Activated T-cell treated with anti-CD3 and anti-CD28 coated beads, Interleukin-2, amount 50 U/mL, for 72 hours (primary cell): Measurements from ENCODE around the gene C11orf97. TPM values are rescaled to one million over a fixed set of nuclear protein-coding genes. Genes with fewer than 3 reads are reported as not detected.
"Not testable (repeated sequence)": the region's sequence is repeated elsewhere in the genome, so short reads cannot be mapped to it uniquely, and the experiment has no call there.

ENCODE experiments used
- ATAC-seq, 2 donors: fragments of 150-1000 bp; cut with Tn5 transposase; replicated peaks in 1 of 2; 2 replicates each; pipeline ENCODE4 v1.10.0; 2021; ENCODE audit warnings: moderate library complexity in 2 of 2, mild to moderate bottlenecking in 1 of 2
- DNase-seq, 2 donors: peaks; one replicate each; pipeline ENCODE4 v3.0.0; 2021 to 2022; ENCODE audit warnings: mixed read lengths in 1 of 2
- H3K27ac Mint-ChIP-seq: one replicate; pipeline ENCODE4 v1.8.0; 2022; ENCODE audit warnings: mild to moderate bottlenecking, moderate library complexity, mixed read lengths
- H3K27me3 Mint-ChIP-seq: one replicate; pipeline ENCODE4 v1.8.0; 2022; ENCODE audit warnings: low read depth, mixed read lengths
- H3K36me3 Mint-ChIP-seq, 2 donors: one replicate each; pipeline ENCODE4 v1.8.0; 2022; ENCODE audit warnings: mixed read lengths in 2 of 2, mild to moderate bottlenecking in 1 of 2; ENCODE audit not compliant: insufficient read depth in 2 of 2
- H3K4me1 Mint-ChIP-seq: one replicate; pipeline ENCODE4 v1.8.0; 2022; ENCODE audit warnings: low read depth, mixed read lengths
- H3K4me3 Mint-ChIP-seq, 2 donors: one replicate each; pipeline ENCODE4 v1.8.0; 2022; ENCODE audit warnings: mild to moderate bottlenecking in 2 of 2, mixed read lengths in 2 of 2, moderate library complexity in 2 of 2
- H3K9me3 Mint-ChIP-seq, 2 donors: one replicate each; pipeline ENCODE4 v1.8.0; 2022; ENCODE audit warnings: mixed read lengths in 2 of 2
- total RNA-seq, 2 donors: library from RNA; stranded (reverse); gene quantifications; one replicate each; pipeline ENCODE4 v1.2.3, GENCODE V29; 2022

C11orf97 gene
- total RNA-seq, 2 donors from 2014 or later = not detected

- H3K4me3 Mint-ChIP-seq, ATAC-seq, H3K27ac Mint-ChIP-seq, H3K27me3 Mint-ChIP-seq, DNase-seq, H3K9me3 Mint-ChIP-seq, H3K36me3 Mint-ChIP-seq, H3K4me1 Mint-ChIP-seq: not testable (repeated sequence)
These were observed 60.7 kb downstream of the C11orf97 start for GRCh38 chr11:94572975-94573374.

- H3K9me3 Mint-ChIP-seq = no peaks in the 10 kb centered on the region
- no peak overlapping the region for H3K4me3 Mint-ChIP-seq
- no peak for ATAC-seq
These were observed 62.1 kb downstream of the C11orf97 start for GRCh38 chr11:94574193-94574961.

GRCh38 chr11:94576306-94576705 is 64.0 kb downstream of the C11orf97 start:
- no peak overlapping the region for H3K4me3 Mint-ChIP-seq
- no peak for DNase-seq

More at GRCh38 chr11:94574193-94574961, 62.1 kb downstream of the C11orf97 start:
- no peak for DNase-seq
- H3K4me1 Mint-ChIP-seq = no peaks in the 10 kb centered on the region
- H3K36me3 Mint-ChIP-seq = no peaks in the 10 kb centered on the region
- H3K27ac Mint-ChIP-seq = no peak overlapping the region
- H3K27me3 Mint-ChIP-seq = no peaks in the 10 kb centered on the region

GRCh38 chr11:94577841-94578240 is 65.6 kb downstream of the C11orf97 start:
- no peaks in the 10 kb centered on the region for H3K36me3 Mint-ChIP-seq
- H3K4me1 Mint-ChIP-seq = no peaks in the 10 kb centered on the region
- H3K27ac Mint-ChIP-seq = no peak overlapping the region
- ATAC-seq (no peak), DNase-seq (no peak)
- no peaks in the 10 kb centered on the region for H3K9me3 Mint-ChIP-seq
- no peaks in the 10 kb centered on the region for H3K27me3 Mint-ChIP-seq
- no peak overlapping the region for H3K4me3 Mint-ChIP-seq

More at GRCh38 chr11:94576306-94576705, 64.0 kb downstream of the C11orf97 start:
- H3K36me3 Mint-ChIP-seq = no peaks in the 10 kb centered on the region
- no peaks in the 10 kb centered on the region for H3K9me3 Mint-ChIP-seq
- no peak overlapping the region for H3K27ac Mint-ChIP-seq
- H3K4me1 Mint-ChIP-seq = no peaks in the 10 kb centered on the region
- H3K27me3 Mint-ChIP-seq = no peaks in the 10 kb centered on the region
- ATAC-seq = no peak

Other genes starting within 250 kb of the C11orf97 start
- gene IZUMO1R, start 207.9 kb upstream of the C11orf97 start, total RNA-seq = not detected
- under 1 TPM; 0.12 to 0.19 TPM for gene GPR83, start 111.0 kb upstream of the C11orf97 start, total RNA-seq
- gene MRE11, start 18.6 kb upstream of the C11orf97 start, total RNA-seq = 10 to 100 TPM; 43.8 to 49.1 TPM
- gene ANKRD49, start 18.5 kb upstream of the C11orf97 start, total RNA-seq = 10 to 100 TPM; 24.2 to 28.1 TPM
- 1 to 10 TPM; 5.4 to 5.5 TPM for gene FUT4, start 31.5 kb downstream of the C11orf97 start, total RNA-seq
- 1 to 10 TPM; 1.1 to 1.6 TPM for gene PIWIL4, start 54.9 kb downstream of the C11orf97 start, total RNA-seq